Colonic mucosa (tissue), 4 donors: Measurements from ENCODE around the gene ASTN2. TPM values are rescaled to one million over a fixed set of nuclear protein-coding genes. Genes with fewer than 3 reads are reported as not detected.

Source experiments
- DNase-seq: peaks from one replicate; pipeline ENCODE4 v3.0.0-alpha.2; 2020
- H3K27ac ChIP-seq: fragments of 200-600 bp; one replicate; pipeline ENCODE4 v1.8.0; 2021
- H3K27me3 ChIP-seq: fragments of 200-600 bp; one replicate; pipeline ENCODE4 v1.8.0; 2021
- H3K36me3 ChIP-seq: fragments of 200-600 bp; one replicate; pipeline ENCODE4 v1.8.0; 2021
- H3K4me1 ChIP-seq: fragments of 200-600 bp; one replicate; pipeline ENCODE4 v1.8.0; 2021; ENCODE audit warnings: mild to moderate bottlenecking
- H3K4me3 ChIP-seq: fragments of 200-600 bp; one replicate; pipeline ENCODE4 v1.8.0; 2021
- H3K9ac ChIP-seq, 2 donors: one replicate each; pipeline ENCODE4 v1.7.0; 2013; ENCODE audit warnings: control low read depth in 2 of 2, low read depth in 2 of 2, low read length in 2 of 2
- H3K9me3 ChIP-seq: fragments of 200-600 bp; one replicate; pipeline ENCODE4 v1.8.0; 2021
- intact Hi-C: fragments of 100-400 bp; cut with DNase I; formaldehyde crosslinking; loops from one replicate; pipeline ENCODE4 v1.14.1; 2022
- total RNA-seq, 2 donors: library from RNA; stranded (reverse); fragmentation: NEBNext Ultra II Directional in 1 of 2; extraction: Animal tissue kit (Norgen Biotek cat#: 25700) in 1 of 2; gene quantifications; one replicate each; pipeline ENCODE4 v1.2.1, GENCODE V29; 2021
- TF ChIP-seq, protein P1 (sequence below): fragments of 200-600 bp; IDR thresholded peaks from one replicate; pipeline ENCODE4 v1.8.0; 2022; ENCODE audit warnings: antibody characterized with exemption, mild to moderate bottlenecking
- donor health status: healthy.
- donor health status: DM: no; HTN: no; CAD: no.
- donor health status: DM: no; HTN: no; CAD: no.

The ASTN2 gene
- total RNA-seq, 2 donors from 2014 or later: 2.5 to 6.1 TPM

GRCh38 chr9:117000196-117000723 lies 414.6 kb downstream of the ASTN2 start:
- Histone ChIP-seq H3K27ac (no peak overlapping the region), H3K27me3 (no peaks in the 10 kb centered on the region), H3K4me3 (no peak overlapping the region), H3K9ac (no peak overlapping the region), H3K4me1 (no peaks in the 10 kb centered on the region), H3K36me3 (no peaks in the 10 kb centered on the region), H3K9me3 (no peaks in the 10 kb centered on the region)
- TF ChIP-seq, protein P1, sequence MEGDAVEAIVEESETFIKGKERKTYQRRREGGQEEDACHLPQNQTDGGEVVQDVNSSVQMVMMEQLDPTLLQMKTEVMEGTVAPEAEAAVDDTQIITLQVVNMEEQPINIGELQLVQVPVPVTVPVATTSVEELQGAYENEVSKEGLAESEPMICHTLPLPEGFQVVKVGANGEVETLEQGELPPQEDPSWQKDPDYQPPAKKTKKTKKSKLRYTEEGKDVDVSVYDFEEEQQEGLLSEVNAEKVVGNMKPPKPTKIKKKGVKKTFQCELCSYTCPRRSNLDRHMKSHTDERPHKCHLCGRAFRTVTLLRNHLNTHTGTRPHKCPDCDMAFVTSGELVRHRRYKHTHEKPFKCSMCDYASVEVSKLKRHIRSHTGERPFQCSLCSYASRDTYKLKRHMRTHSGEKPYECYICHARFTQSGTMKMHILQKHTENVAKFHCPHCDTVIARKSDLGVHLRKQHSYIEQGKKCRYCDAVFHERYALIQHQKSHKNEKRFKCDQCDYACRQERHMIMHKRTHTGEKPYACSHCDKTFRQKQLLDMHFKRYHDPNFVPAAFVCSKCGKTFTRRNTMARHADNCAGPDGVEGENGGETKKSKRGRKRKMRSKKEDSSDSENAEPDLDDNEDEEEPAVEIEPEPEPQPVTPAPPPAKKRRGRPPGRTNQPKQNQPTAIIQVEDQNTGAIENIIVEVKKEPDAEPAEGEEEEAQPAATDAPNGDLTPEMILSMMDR: no peak
- intact Hi-C loops: no loop called here
- no peak for DNase-seq

DNA sequence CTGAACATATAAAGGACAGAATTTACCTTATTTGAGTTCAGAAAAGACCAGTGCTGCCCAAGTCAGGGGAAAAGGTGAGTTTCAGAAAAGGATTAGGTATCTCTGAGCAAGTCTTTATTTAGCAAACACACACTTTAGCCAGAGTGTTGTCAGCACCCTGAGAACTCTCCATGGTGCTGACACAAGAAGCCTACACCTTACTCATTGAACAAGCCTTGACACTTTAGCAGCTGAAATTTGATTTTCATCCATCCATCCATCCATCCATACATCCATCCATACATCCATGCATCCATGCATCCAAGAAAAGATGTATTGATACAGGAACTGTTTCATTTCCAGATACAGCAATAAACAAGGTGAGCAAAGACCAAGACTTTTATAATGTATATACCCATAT lies 416.6 kb downstream of the ASTN2 start:
- Histone ChIP-seq H3K4me3 (no peak overlapping the region), H3K36me3 (no peaks in the 10 kb centered on the region), H3K4me1 (no peaks in the 10 kb centered on the region), H3K9me3 (no peaks in the 10 kb centered on the region), H3K27me3 (no peaks in the 10 kb centered on the region), H3K27ac (no peak overlapping the region), H3K9ac (no peak overlapping the region)
- DNase-seq: no peak
- TF ChIP-seq, protein P1: no peak
- intact Hi-C loops: no loop called here

DNA sequence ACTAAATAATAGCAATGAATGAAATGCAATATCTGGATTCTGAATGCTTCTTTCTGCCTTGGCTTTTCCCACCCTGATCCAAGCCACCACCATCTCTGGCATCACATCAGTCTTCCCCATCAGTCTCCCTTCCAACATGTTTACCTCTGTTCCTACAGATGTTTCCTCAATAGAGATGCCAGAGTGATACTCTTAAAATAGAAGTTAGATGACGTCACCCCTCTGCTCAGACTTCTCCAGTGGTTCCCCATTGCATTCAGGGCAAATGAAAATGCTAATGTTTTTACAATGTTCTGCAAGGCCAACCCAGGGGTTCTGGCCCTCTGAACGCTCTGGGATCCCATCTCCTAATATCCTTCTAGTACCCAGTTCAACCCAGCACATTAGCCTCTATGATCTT lies 422.0 kb downstream of the ASTN2 start:
- Histone ChIP-seq H3K9me3 (no peaks in the 10 kb centered on the region), H3K27ac (no peak overlapping the region), H3K9ac (no peak overlapping the region), H3K4me1 (no peaks in the 10 kb centered on the region), H3K36me3 (no peaks in the 10 kb centered on the region), H3K4me3 (no peak overlapping the region), H3K27me3 (no peaks in the 10 kb centered on the region)
- intact Hi-C loops: no loop called here
- TF ChIP-seq, protein P1: no peak
- DNase-seq: no peak

DNA sequence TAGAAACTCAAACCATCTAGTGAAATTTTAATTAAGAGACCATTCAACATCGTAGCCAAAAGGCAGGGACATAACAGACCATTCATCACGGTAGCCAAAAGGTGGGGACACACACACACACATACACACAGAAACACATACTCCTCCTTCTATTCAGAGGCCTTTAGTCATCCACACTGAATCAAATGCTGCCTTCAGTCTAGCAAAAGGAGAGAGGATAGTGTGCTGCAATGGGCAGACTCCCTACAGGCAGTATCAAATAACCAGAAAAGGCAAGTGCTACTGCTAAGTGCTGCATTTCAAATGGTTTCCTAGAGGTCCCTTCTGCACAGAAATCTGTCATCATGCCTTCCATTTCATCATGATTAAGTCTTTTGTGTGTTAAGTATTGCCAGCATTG lies 423.8 kb downstream of the ASTN2 start:
- no peak overlapping the region for H3K27ac ChIP-seq
- no peak overlapping the region for H3K9ac ChIP-seq
- H3K9me3 ChIP-seq: no peaks in the 10 kb centered on the region
- H3K36me3 ChIP-seq: no peaks in the 10 kb centered on the region
- H3K4me1 ChIP-seq: no peaks in the 10 kb centered on the region
- intact Hi-C loops: no loop called here
- TF ChIP-seq, protein P1: no peak
- no peaks in the 10 kb centered on the region for H3K27me3 ChIP-seq
- no peak overlapping the region for H3K4me3 ChIP-seq
- DNase-seq: no peak

DNA sequence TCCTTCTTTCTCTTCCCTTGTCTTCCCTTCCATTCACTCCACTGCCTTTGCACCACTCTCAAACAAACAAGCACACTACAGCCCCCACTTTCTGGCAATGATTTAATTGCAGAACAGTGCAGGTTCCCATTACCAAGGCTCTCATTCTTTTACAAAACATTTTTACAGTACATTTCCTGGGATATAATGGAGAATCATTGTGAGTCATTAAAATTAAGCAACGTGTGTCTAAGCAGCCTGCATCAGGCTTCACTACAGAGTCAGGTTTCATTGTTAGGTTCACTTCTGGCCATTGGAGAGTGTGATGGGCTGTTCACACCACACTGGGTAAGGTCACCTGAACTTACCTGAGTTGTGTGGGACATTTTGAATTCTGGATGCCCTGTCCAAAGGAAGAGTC lies 424.3 kb downstream of the ASTN2 start:
- H3K4me1 ChIP-seq: no peaks in the 10 kb centered on the region

More for the DNA sequence above, 424.3 kb downstream of the ASTN2 start:
- intact Hi-C loops: no loop called here
- H3K4me3 ChIP-seq: no peak overlapping the region
- H3K27me3 ChIP-seq: no peaks in the 10 kb centered on the region
- no peaks in the 10 kb centered on the region for H3K36me3 ChIP-seq
- no peak for DNase-seq
- no peaks in the 10 kb centered on the region for H3K9me3 ChIP-seq
- H3K27ac ChIP-seq: no peak overlapping the region
- no peak overlapping the region for H3K9ac ChIP-seq
- TF ChIP-seq, protein P1: no peak
